ENCODE measurements around the gene RAB37.

RAB37 gene

DNA sequence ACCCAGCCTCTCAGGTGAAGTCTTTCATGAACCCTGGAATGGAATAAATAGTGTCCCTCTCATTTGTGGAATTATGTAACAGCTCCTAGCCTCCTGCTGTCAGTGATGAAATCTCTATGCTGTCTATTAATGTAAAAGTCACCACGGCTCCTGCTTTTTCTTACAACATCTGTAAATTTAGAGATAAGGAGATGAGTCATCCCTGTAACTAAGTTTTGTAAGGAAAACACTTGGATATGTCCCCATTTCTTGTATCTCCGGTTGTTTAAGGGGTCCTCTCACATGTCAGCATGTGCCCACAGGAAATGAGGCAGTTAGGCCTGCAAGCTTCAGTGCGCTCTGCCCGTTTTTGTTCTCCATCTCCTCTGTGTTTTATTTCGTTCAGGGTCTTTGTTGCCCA, 41.9 kb downstream of the RAB37 start:
- peaks cover 32% of the 10 kb centered on the region for H3K4me1 ChIP-seq (ENCODE audit: insufficient read depth, low read length, severe bottlenecking)
- H3K79me2 ChIP-seq (ENCODE audit: insufficient read depth, low read length), result peaks cover 9% of the 10 kb centered on the region; the same call in 1 of the 2 replicates
- no peaks in the 10 kb centered on the region for H3F3A ChIP-seq (ENCODE audit: insufficient read depth, low read length)
- H3K4me3 ChIP-seq (ENCODE audit: low read depth, low read length, poor library complexity, severe bottlenecking), result no peak overlapping the region
- no peak overlapping the region for H3K4me2 ChIP-seq (ENCODE audit: low read length)
- H3K9me2 ChIP-seq (ENCODE audit: low read depth, low read length), result no peaks in the 10 kb centered on the region
- peaks cover 7% of the 10 kb centered on the region; the same call in 1 of the 2 replicates for H3K36me3 ChIP-seq (ENCODE audit: insufficient read depth, low read length)
- H3K9ac ChIP-seq (ENCODE audit: low read length), result no peak overlapping the region
- H3K27me3 ChIP-seq (ENCODE audit: insufficient read depth, low read length), result no peaks in the 10 kb centered on the region
- H4K20me1 ChIP-seq (ENCODE audit: insufficient read depth, low read length), result no peaks in the 10 kb centered on the region
- H3K27ac ChIP-seq (ENCODE audit: low read depth, low read length, poor library complexity, severe bottlenecking), result no peak overlapping the region
- H3K9me3 ChIP-seq (ENCODE audit: low read length), result no peaks in the 10 kb centered on the region
- H2AFZ ChIP-seq (ENCODE audit: low read length), result no peak overlapping the region
- TF ChIP-seq EZH2 (IDR thresholded peaks at IDR 0.05; ENCODE audit: borderline replicate concordance, low read length) (no peak), CTCF (IDR thresholded peaks at IDR 0.05; ENCODE audit: low read length) (no peak)

- Histone ChIP-seq H4K20me1 (ENCODE audit: insufficient read depth, low read length) (no peaks in the 10 kb centered on the region), H3K4me2 (ENCODE audit: low read length) (no peak overlapping the region), H3K27me3 (ENCODE audit: insufficient read depth, low read length) (no peaks in the 10 kb centered on the region), H2AFZ (ENCODE audit: low read length) (no peak overlapping the region), H3K9me3 (ENCODE audit: low read length) (no peaks in the 10 kb centered on the region), H3K4me1 (ENCODE audit: insufficient read depth, low read length, severe bottlenecking) (peaks cover 37% of the 10 kb centered on the region), H3K36me3 (ENCODE audit: insufficient read depth, low read length) (0 out of 2 replicates have a peak, but pooled peaks cover 5% of the 10 kb centered on the region), H3K27ac (ENCODE audit: low read depth, low read length, poor library complexity, severe bottlenecking) (no peak overlapping the region), H3K79me2 (ENCODE audit: insufficient read depth, low read length) (peaks cover 9% of the 10 kb centered on the region; the same call in 1 of the 2 replicates), H3K4me3 (ENCODE audit: low read depth, low read length, poor library complexity, severe bottlenecking) (no peak overlapping the region), H3K9me2 (ENCODE audit: low read depth, low read length) (no peaks in the 10 kb centered on the region), H3K9ac (ENCODE audit: low read length) (no peak overlapping the region), H3F3A (ENCODE audit: insufficient read depth, low read length) (no peaks in the 10 kb centered on the region)
- TF ChIP-seq CTCF (IDR thresholded peaks at IDR 0.05; ENCODE audit: low read length) (no peak), EZH2 (IDR thresholded peaks at IDR 0.05; ENCODE audit: borderline replicate concordance, low read length) (no peak)
These were observed 42.4 kb downstream of the RAB37 start for GRCh38 chr17:74779501-74779900.

- no peaks in the 10 kb centered on the region for H4K20me1 ChIP-seq (ENCODE audit: insufficient read depth, low read length)
- peaks cover 41% of the 10 kb centered on the region for H3K4me1 ChIP-seq (ENCODE audit: insufficient read depth, low read length, severe bottlenecking)
- H3K9ac ChIP-seq (ENCODE audit: low read length), result no peak overlapping the region
- H3K27me3 ChIP-seq (ENCODE audit: insufficient read depth, low read length), result no peaks in the 10 kb centered on the region
- H3F3A ChIP-seq (ENCODE audit: insufficient read depth, low read length), result no peaks in the 10 kb centered on the region
- no peak overlapping the region for H2AFZ ChIP-seq (ENCODE audit: low read length)
- no peaks in the 10 kb centered on the region for H3K9me2 ChIP-seq (ENCODE audit: low read depth, low read length)
- no peak overlapping the region for H3K27ac ChIP-seq (ENCODE audit: low read depth, low read length, poor library complexity, severe bottlenecking)
- TF ChIP-seq EZH2 (IDR thresholded peaks at IDR 0.05; ENCODE audit: borderline replicate concordance, low read length) (no peak), CTCF (IDR thresholded peaks at IDR 0.05; ENCODE audit: low read length) (no peak)
- peaks cover 8% of the 10 kb centered on the region; the same call in 1 of the 2 replicates for H3K79me2 ChIP-seq (ENCODE audit: insufficient read depth, low read length)
- no peaks in the 10 kb centered on the region for H3K9me3 ChIP-seq (ENCODE audit: low read length)
- no peak overlapping the region for H3K4me3 ChIP-seq (ENCODE audit: low read depth, low read length, poor library complexity, severe bottlenecking)
- H3K4me2 ChIP-seq (ENCODE audit: low read length), result no peak overlapping the region
- H3K36me3 ChIP-seq (ENCODE audit: insufficient read depth, low read length), result 0 out of 2 replicates have a peak, but pooled peaks cover 5% of the 10 kb centered on the region
These were observed 42.9 kb downstream of the RAB37 start for GRCh38 chr17:74779948-74780400.
